Mesendoderm (in vitro differentiated cells): ENCODE data around the gene PTX3.

Experiments
- DNase-seq: peaks from one replicate; pipeline ENCODE4 v3.0.0; 2013
- H2AK5ac ChIP-seq: 2 replicates; pipeline ENCODE4 v1.6.1; 2013; ENCODE audit warnings: low read length, inconsistent platforms
- H2BK120ac ChIP-seq: 2 replicates; pipeline ENCODE4 v1.6.1; 2013; ENCODE audit warnings: low read depth, mild to moderate bottlenecking, low read length, moderate library complexity, mixed read lengths
- H2BK15ac ChIP-seq: replicated peaks from 2 replicates; pipeline ENCODE4 v1.6.1; 2013; ENCODE audit warnings: low read depth, mild to moderate bottlenecking, moderate library complexity
- H2BK5ac ChIP-seq: 2 replicates; pipeline ENCODE4 v1.6.1; 2013; ENCODE audit warnings: low read length, inconsistent platforms
- H3K18ac ChIP-seq: 2 replicates; pipeline ENCODE4 v1.6.1; 2013; ENCODE audit warnings: mild to moderate bottlenecking, low read length, mixed read lengths
- H3K23ac ChIP-seq: one replicate; pipeline ENCODE4 v1.6.1; 2013; ENCODE audit warnings: low read length
- H3K27ac ChIP-seq: 2 replicates; pipeline ENCODE4 v1.5.1; 2013; ENCODE audit warnings: low read depth, mild to moderate bottlenecking, inconsistent platforms, low read length, moderate library complexity
- H3K27me3 ChIP-seq: 2 replicates; pipeline ENCODE4 v1.6.1; 2013; ENCODE audit warnings: low read length, control low read depth, mild to moderate bottlenecking, inconsistent platforms; ENCODE audit not compliant: insufficient read depth, poor library complexity
- H3K36me3 ChIP-seq: 2 replicates; pipeline ENCODE4 v1.6.1; 2013; ENCODE audit warnings: low read length, inconsistent platforms; ENCODE audit not compliant: control insufficient read depth, insufficient read depth
- H3K4ac ChIP-seq: one replicate; pipeline ENCODE4 v1.6.1; 2013; ENCODE audit warnings: low read depth, mild to moderate bottlenecking, low read length, moderate library complexity
- H3K4me1 ChIP-seq: 2 replicates; pipeline ENCODE4 v1.6.1; 2013; ENCODE audit warnings: low read depth, low read length, inconsistent platforms; ENCODE audit not compliant: control insufficient read depth
- H3K4me2 ChIP-seq: 2 replicates; pipeline ENCODE4 v1.6.1; 2013; ENCODE audit warnings: low read length
- H3K4me3 ChIP-seq: 2 replicates; pipeline ENCODE4 v1.5.1; 2013; ENCODE audit warnings: mild to moderate bottlenecking, low read length
- H3K56ac ChIP-seq: one replicate; pipeline ENCODE4 v1.6.1; 2013; ENCODE audit warnings: low read length
- H3K79me1 ChIP-seq: 2 replicates; pipeline ENCODE4 v1.6.1; 2013; ENCODE audit warnings: low read length, inconsistent platforms
- H3K79me2 ChIP-seq: 2 replicates; pipeline ENCODE4 v1.6.1; 2013; ENCODE audit warnings: mild to moderate bottlenecking, low read length; ENCODE audit not compliant: control insufficient read depth, insufficient read depth
- H3K9ac ChIP-seq: 2 replicates; pipeline ENCODE4 v1.6.1; 2013; ENCODE audit warnings: low read length, inconsistent platforms
- H4K5ac ChIP-seq: one replicate; pipeline ENCODE4 v1.6.1; 2013; ENCODE audit warnings: low read length
- H4K8ac ChIP-seq: one replicate; pipeline ENCODE4 v1.6.1; 2013; ENCODE audit warnings: low read depth, mild to moderate bottlenecking, control low read depth, low read length, moderate library complexity
- WGBS: extraction: QIAGEN DNeasy Blood & Tissue Kit; methylation state at CpG from one replicate; pipeline ENCODE4 v1.1.7; 2013; ENCODE audit warnings: low lambda C conversion rate, missing lambda C conversion rate; ENCODE audit not compliant: insufficient coverage; ENCODE audit errors: extremely low coverage; 5-methylcytosine and 5-hydroxymethylcytosine counted together

The PTX3 gene

DNA sequence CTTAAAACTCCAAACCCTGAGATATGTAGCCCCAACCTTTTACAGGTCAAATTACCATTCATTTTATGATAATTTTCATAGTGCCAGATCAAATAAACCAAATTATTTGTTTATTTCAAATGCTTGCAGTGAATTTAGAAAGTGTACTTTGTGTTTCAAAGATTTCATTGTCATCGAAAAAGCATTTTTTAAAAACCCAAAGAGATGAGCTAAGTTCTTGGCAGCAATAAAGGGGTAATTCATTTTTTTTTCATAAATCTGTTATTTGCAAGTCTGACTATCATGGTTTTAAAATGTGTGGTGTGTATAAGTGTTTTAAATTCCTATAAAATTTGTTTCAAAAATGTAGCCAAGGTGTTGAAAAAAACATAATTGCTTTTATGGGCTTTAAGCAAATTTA is 17.2 kb downstream of the PTX3 start:
- Histone ChIP-seq H3K4me2 (no peak overlapping the region), H3K18ac (no peak overlapping the region), H3K23ac (no peak overlapping the region), H3K4ac (no peak overlapping the region), H3K79me2 (no peaks in the 10 kb centered on the region), H3K36me3 (no peaks in the 10 kb centered on the region), H2AK5ac (no peak overlapping the region), H3K4me1 (no peaks in the 10 kb centered on the region), H3K4me3 (no peak overlapping the region), H3K9ac (no peak overlapping the region), H4K5ac (no peak overlapping the region), H4K8ac (no peak overlapping the region), H3K56ac (no peak overlapping the region), H2BK120ac (no peak overlapping the region), H2BK5ac (no peak overlapping the region), H3K79me1 (no peaks in the 10 kb centered on the region), H2BK15ac (no peak overlapping the region), H3K27ac (no peak overlapping the region), H3K27me3 (no peaks in the 10 kb centered on the region)
- no CpG with 5 or more reads among the region's 1 CpG for WGBS
- no peak for DNase-seq

DNA sequence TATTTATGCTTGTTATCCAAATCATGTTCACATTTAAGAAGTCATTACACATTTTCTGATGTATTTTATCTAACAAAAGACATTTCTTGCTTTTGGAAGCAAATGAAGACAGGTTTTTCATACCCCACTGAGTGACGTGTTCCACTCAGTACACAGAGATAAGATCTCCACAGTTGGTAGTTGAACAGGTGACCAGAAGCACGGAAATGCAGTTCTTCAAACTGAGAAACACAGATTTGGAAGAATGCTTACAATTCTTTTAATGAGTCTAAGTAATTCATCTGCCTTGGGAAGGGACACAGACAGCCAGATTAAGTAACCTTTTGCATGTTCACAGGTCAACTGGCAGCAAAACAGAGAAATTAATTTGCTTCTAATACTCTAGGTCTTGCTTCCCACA is 23.1 kb downstream of the PTX3 start:
- DNase-seq: no peak
- no peak overlapping the region for H4K5ac ChIP-seq
- no peak overlapping the region for H3K4me3 ChIP-seq
- no peak overlapping the region for H3K56ac ChIP-seq
- H3K36me3 ChIP-seq: no peaks in the 10 kb centered on the region
- H3K4me2 ChIP-seq: no peak overlapping the region
- H3K79me2 ChIP-seq: no peaks in the 10 kb centered on the region
- H3K4me1 ChIP-seq: no peaks in the 10 kb centered on the region
- H3K4ac ChIP-seq: no peak overlapping the region
- no peak overlapping the region for H4K8ac ChIP-seq
- H2BK15ac ChIP-seq: no peak overlapping the region
- no peaks in the 10 kb centered on the region for H3K27me3 ChIP-seq
- WGBS: no CpG with 5 or more reads among the region's 2 CpGs
- H2AK5ac ChIP-seq: no peak overlapping the region
- no peak overlapping the region for H3K23ac ChIP-seq
- no peak overlapping the region for H2BK5ac ChIP-seq
- H3K9ac ChIP-seq: no peak overlapping the region
- no peak overlapping the region for H3K27ac ChIP-seq
- H2BK120ac ChIP-seq: no peak overlapping the region
- no peak overlapping the region for H3K18ac ChIP-seq
- no peaks in the 10 kb centered on the region for H3K79me1 ChIP-seq

DNA sequence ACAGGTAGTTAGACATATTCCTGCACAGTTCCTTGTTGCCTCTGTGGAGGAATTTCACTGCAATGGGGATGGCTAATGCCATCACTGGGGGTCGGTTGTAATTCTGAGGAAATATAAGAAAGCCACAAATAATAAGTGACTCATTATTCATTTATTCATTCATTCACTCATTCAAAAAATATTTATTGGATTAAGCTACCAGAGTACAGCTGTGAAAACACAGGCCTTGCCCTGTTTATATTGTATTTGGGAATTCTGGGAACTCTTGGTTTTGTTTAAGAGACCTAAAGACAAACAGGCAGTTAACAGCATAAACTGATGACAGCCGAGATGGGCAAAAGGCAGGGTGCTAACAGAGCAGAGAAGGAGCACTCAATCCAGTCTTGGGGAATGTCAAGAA is 23.6 kb downstream of the PTX3 start:
- Histone ChIP-seq H3K4me3 (no peak overlapping the region), H3K4me1 (no peaks in the 10 kb centered on the region), H2BK15ac (no peak overlapping the region), H4K5ac (no peak overlapping the region), H2BK120ac (no peak overlapping the region), H2AK5ac (no peak overlapping the region), H4K8ac (no peak overlapping the region), H3K79me1 (no peaks in the 10 kb centered on the region), H3K23ac (no peak overlapping the region), H3K36me3 (no peaks in the 10 kb centered on the region), H3K18ac (no peak overlapping the region), H2BK5ac (no peak overlapping the region), H3K27me3 (no peaks in the 10 kb centered on the region), H3K56ac (no peak overlapping the region), H3K4me2 (no peak overlapping the region), H3K9ac (no peak overlapping the region), H3K27ac (no peak overlapping the region), H3K79me2 (no peaks in the 10 kb centered on the region), H3K4ac (no peak overlapping the region)
- no peak for DNase-seq
- WGBS: no CpG with 5 or more reads among the region's 2 CpGs

DNA sequence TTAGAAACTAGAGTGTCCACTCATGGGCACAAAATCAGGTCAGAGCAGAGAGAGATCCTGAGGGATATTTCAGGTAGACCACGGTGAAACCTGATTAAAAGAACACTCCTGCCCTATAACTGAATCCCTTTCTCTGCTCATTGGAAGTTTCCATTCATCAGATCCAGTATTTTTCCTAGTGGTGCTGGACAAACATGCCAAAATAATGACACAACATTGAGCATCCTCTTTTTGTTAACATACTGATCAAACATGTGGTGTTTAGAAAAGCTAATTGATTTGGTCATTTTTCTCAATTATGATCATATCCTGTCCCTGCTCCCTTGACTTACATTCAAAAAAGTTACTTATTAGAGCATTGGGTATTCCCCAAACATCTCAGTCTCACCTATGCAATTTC is 27.2 kb downstream of the PTX3 start:
- no peak overlapping the region for H4K8ac ChIP-seq
- DNase-seq: no peak
- no peaks in the 10 kb centered on the region for H3K36me3 ChIP-seq
- H3K79me2 ChIP-seq: no peaks in the 10 kb centered on the region
- H2BK15ac ChIP-seq: no peak overlapping the region
- H3K27ac ChIP-seq: no peak overlapping the region
- H2BK5ac ChIP-seq: no peak overlapping the region
- no peaks in the 10 kb centered on the region for H3K27me3 ChIP-seq
- H3K4me3 ChIP-seq: no peak overlapping the region
- H3K4ac ChIP-seq: no peak overlapping the region
- H3K79me1 ChIP-seq: no peaks in the 10 kb centered on the region
- no peak overlapping the region for H3K56ac ChIP-seq
- no peak overlapping the region for H4K5ac ChIP-seq
- no peak overlapping the region for H2BK120ac ChIP-seq
- no peak overlapping the region for H3K4me2 ChIP-seq
- no CpG with 5 or more reads among the region's 1 CpG for WGBS
- H3K9ac ChIP-seq: no peak overlapping the region
- no peak overlapping the region for H3K18ac ChIP-seq
- no peak overlapping the region for H2AK5ac ChIP-seq
- H3K23ac ChIP-seq: no peak overlapping the region
- no peaks in the 10 kb centered on the region for H3K4me1 ChIP-seq

DNA sequence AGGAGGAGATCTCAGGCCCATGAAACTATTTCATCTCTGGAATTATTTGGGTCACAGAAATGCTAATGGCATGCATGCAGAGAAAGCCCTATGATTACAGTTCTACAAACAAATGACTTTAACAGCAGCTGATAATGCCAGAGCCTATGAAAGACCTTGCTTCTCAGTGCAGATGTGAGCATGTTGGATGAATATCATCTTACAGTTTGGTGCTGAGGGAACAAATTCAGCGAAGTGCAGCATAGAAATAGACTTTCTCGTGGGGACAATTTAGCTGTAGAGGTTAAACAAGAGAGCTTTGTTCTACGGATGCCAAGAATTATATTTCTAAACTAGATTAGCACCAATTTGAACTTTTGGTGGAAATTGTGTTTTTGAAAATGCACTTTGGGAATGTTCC is 27.7 kb downstream of the PTX3 start:
- Histone ChIP-seq H3K4me3 (no peak overlapping the region), H2BK120ac (no peak overlapping the region), H3K18ac (no peak overlapping the region), H3K79me1 (no peaks in the 10 kb centered on the region), H3K4ac (no peak overlapping the region), H3K4me1 (no peaks in the 10 kb centered on the region), H3K9ac (no peak overlapping the region), H3K27ac (no peak overlapping the region), H3K36me3 (no peaks in the 10 kb centered on the region), H3K27me3 (no peaks in the 10 kb centered on the region), H3K79me2 (no peaks in the 10 kb centered on the region), H4K8ac (no peak overlapping the region), H2BK15ac (no peak overlapping the region), H2BK5ac (no peak overlapping the region), H3K4me2 (no peak overlapping the region), H2AK5ac (no peak overlapping the region), H4K5ac (no peak overlapping the region), H3K56ac (no peak overlapping the region), H3K23ac (no peak overlapping the region)
- no peak for DNase-seq
- WGBS: no CpG with 5 or more reads among the region's 3 CpGs

DNA sequence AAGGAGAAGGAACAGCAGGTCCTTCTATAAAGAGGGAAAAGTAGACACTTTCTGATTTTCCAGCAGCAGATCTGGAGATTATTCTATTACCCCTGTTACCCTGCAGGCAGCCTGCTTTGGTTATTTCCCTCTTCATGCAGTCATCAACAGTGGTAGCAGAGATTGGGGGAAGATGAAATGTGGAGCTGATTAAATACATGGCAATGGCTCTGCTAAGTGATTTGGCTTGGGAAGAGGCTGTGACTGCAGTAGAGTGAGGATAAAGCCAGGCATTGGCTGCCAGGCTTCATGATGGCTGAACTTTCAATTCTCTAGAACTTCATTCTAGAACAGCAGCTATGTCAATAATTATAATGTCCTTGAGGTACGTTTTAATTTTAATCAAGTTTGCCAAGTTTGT is 29.1 kb downstream of the PTX3 start:
- Histone ChIP-seq H3K4me2 (no peak overlapping the region), H3K79me1 (no peaks in the 10 kb centered on the region), H2AK5ac (no peak overlapping the region), H3K36me3 (no peaks in the 10 kb centered on the region), H3K18ac (no peak overlapping the region), H3K4me1 (no peaks in the 10 kb centered on the region), H2BK15ac (no peak overlapping the region), H3K27me3 (no peaks in the 10 kb centered on the region), H4K8ac (no peak overlapping the region), H2BK120ac (no peak overlapping the region), H3K23ac (no peak overlapping the region), H3K9ac (no peak overlapping the region), H4K5ac (no peak overlapping the region), H3K79me2 (no peaks in the 10 kb centered on the region), H3K27ac (no peak overlapping the region), H3K4ac (no peak overlapping the region), H3K4me3 (no peak overlapping the region), H3K56ac (no peak overlapping the region), H2BK5ac (no peak overlapping the region)
- WGBS: no CpG with 5 or more reads among the region's 1 CpG
- DNase-seq: no peak
